Heart right ventricle (tissue), 16 donors: ENCODE results near the gene GABPA. TPM values are rescaled to one million over a fixed set of nuclear protein-coding genes. Genes with fewer than 3 reads are reported as not detected.
"Not testable (repeated sequence)": the region's sequence is repeated elsewhere in the genome, so short reads cannot be mapped to it uniquely, and the experiment has no call there.

Experiments
- ATAC-seq, 8 donors: fragments of 200-7000 bp; cut with Tn5 transposase; one replicate each; pipeline ENCODE4 v1.9.1; 2020; ENCODE audit warnings: mild to moderate bottlenecking in 8 of 8, moderate library complexity in 8 of 8, moderate number of reproducible peaks in 1 of 8
- DNase-seq, 2 donors: peaks; one replicate each; pipeline ENCODE4 v3.0.0-alpha.2; 2020
- H3K27ac ChIP-seq, 10 donors: fragments of 200-600 bp; sonication (generic) in 2 of 10; one replicate each; pipeline versions ENCODE4 v1.5.0 to v1.8.0; 2020 to 2022; ENCODE audit warnings: mild to moderate bottlenecking in 3 of 10
- H3K27me3 ChIP-seq, 7 donors: fragments of 200-600 bp; one replicate each; pipeline ENCODE4 v1.8.0; 2021 to 2022; ENCODE audit warnings: mild to moderate bottlenecking in 2 of 7
- H3K36me3 ChIP-seq, 9 donors: fragments of 200-600 bp; sonication (generic) in 1 of 9; one replicate each; pipeline versions ENCODE4 v1.5.0 to v1.8.0; 2020 to 2022; ENCODE audit warnings: mild to moderate bottlenecking in 2 of 9
- H3K4me1 ChIP-seq, 9 donors: fragments of 200-600 bp; sonication (generic) in 1 of 9; one replicate each; pipeline versions ENCODE4 v1.5.0 to v1.8.0; 2020 to 2022; ENCODE audit warnings: mild to moderate bottlenecking in 4 of 9
- H3K4me3 ChIP-seq, 10 donors: fragments of 200-600 bp; sonication (generic) in 2 of 10; one replicate each; pipeline versions ENCODE4 v1.5.0 to v1.8.0; 2020 to 2022; ENCODE audit warnings: mild to moderate bottlenecking in 7 of 10, moderate library complexity in 2 of 10
- H3K9me3 ChIP-seq, 11 donors: fragments of 200-600 bp in 10 of 11; sonication (generic) in 2 of 11; one replicate each; pipeline versions ENCODE4 v1.5.0 to v1.8.0; 2013 to 2022; ENCODE audit warnings: mild to moderate bottlenecking in 2 of 11, control low read depth in 1 of 11, moderate library complexity in 1 of 11
- CTCF ChIP-seq, 9 donors: fragments of 200-600 bp; sonication (generic) in 2 of 9; IDR thresholded peaks; one replicate each; pipeline versions ENCODE4 v1.5.0 to v1.8.0; 2021 to 2022; ENCODE audit warnings: antibody characterized with exemption in 9 of 9, mild to moderate bottlenecking in 5 of 9, moderate library complexity in 1 of 9
- WGBS, 2 donors: extraction: QIAGEN DNeasy Blood & Tissue Kit; methylation state at CpG; one replicate each; pipeline ENCODE4 v1.1.7; 2013; ENCODE audit warnings: inconsistent platforms in 1 of 2; 5-methylcytosine and 5-hydroxymethylcytosine counted together
- intact Hi-C, 10 donors: fragments of 100-400 bp; cut with DNase I; formaldehyde crosslinking; loops; one replicate each; pipeline versions ENCODE4 v1.11.1 to v1.14.2; 2022
- polyA plus RNA-seq, 2 donors: library from polyadenylated mRNA; stranded (reverse); fragments of 200-250 nt; gene quantifications; one replicate each; pipeline ENCODE4 v1.2.3, GENCODE V29; 2013
- total RNA-seq, 10 donors: library from RNA; stranded (reverse); fragmentation: NEBNext Ultra II Directional in 3 of 10; extraction: Animal tissue kit (Norgen Biotek cat#: 25700) in 3 of 10; gene quantifications; one replicate each; pipeline versions ENCODE4 v1.2.1 to v1.2.4, GENCODE V29; 2021 to 2023
- donor health status: Arrhythmogenic right ventricular cardiomyopathy.
- donor health status: ischemic (EF 13 %, LVEDD 7.1; RV severe dilation, severe dysfunction).
- donor health status: healthy with polysubstance abuse.
- donor health status: DM: no; HTN: yes; CAD: no.
- donor health status: DM: no; HTN: no; CAD: no.
- donor health status: ischemic (EF 25% LVEDD 6.9; RV normal size, moderate dysfunction).
- donor health status: ischemic (EF 25% LVEDD 5.7; RV mildly dilated, moderate dysfunction).
- donor health status: healthy.
- donor health status: DM: yes; HTN: yes; CAD: no.
- donor health status: Ischemic cardiomyopathy.
- donor health status: ischemic (EF 35%, LVEDD 5.7; RV mildly dilated, moderate dysfunction).
- donor health status: nonischemic (EF 11% LVEDD 7.7; RV severe dilation, severe dysfunction).
- donor health status: DM: yes; HTN: yes; CAD: no.
- donor health status: PGD.
- donor health status: ischemic (EF 29% LVEDD 5.4; RV normal size, mild dysfunction).
- donor health status: nonischemic (EF 23%, LVEDD 6.1; RV moderate dilation, normal function).

GABPA gene
- total and polyA plus RNA-seq, 12 donors, result 5.1 to 18.4 (median 14.0) TPM

DNA sequence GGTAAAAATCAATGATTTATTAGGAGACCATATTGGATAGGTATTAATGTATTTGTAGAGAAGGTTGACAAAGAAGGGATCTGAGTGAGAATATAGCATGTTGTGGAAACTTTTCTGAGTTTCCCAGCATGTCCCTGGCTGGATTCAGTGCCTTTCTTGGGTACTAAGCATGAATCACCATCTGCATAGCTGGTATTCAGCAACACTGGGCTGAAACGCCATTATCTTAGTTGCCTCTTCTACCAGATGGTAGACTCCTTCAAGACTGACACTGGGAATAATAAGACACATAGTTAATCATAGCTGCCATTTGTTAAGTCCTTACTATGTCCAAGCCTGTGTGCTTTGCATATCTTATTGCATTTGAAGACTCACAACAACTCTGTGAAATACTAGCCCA is 45.5 kb upstream of the GABPA start:
- H3K27me3 ChIP-seq, result no peaks in the 10 kb centered on the region
- TF ChIP-seq CTCF (IDR thresholded peaks at IDR 0.05), result no peak
- intact Hi-C loops, result loop anchor here in 1 of 10 donors (5.0 kb wide), 1 partner anchor 47 kb away; no protein-coding TSS in a partner anchor
- ATAC-seq (no peak), DNase-seq (no peak)
- H3K9me3 ChIP-seq, result no peaks in the 10 kb centered on the region
- H3K36me3 ChIP-seq, result peaks cover 0 to 63% (median 3%) of the 10 kb centered on the region in 9 donors
- WGBS, 2 donors, result 59 to 66% methylated on average over 1 of the region's 1 CpG
- no peak overlapping the region for H3K4me3 ChIP-seq
- H3K27ac ChIP-seq, result peak overlapping the region in 9 of 10 donors; percentile 2 to 79 (median 53)
- peaks cover 0 to 71% (median 19%) of the 10 kb centered on the region in 9 donors for H3K4me1 ChIP-seq

- peak overlapping the region in 2 of 10 donors; percentile 48 to 52 for H3K27ac ChIP-seq
- no peak for TF ChIP-seq CTCF (IDR thresholded peaks at IDR 0.05)
- peaks cover 0 to 65% (median 3%) of the 10 kb centered on the region in 9 donors for H3K36me3 ChIP-seq
- no peaks in the 10 kb centered on the region for H3K27me3 ChIP-seq
- H3K4me3 ChIP-seq, result no peak overlapping the region
- 52 to 58% methylated on average over 3 of the region's 3 CpGs for WGBS, 2 donors
- DNase-seq (no peak), ATAC-seq (peak in 4 of 8 donors; percentile 44 to 56 (median 52))
- intact Hi-C loops, result no loop called here
- peaks cover 0 to 46% (median 13%) of the 10 kb centered on the region in 9 donors for H3K4me1 ChIP-seq
- H3K9me3 ChIP-seq, result no peaks in the 10 kb centered on the region
Observed at GRCh38 chr21:25691976-25692375, 42.8 kb upstream of the GABPA start.

GRCh38 chr21:25695461-25695860 is 39.3 kb upstream of the GABPA start:
- H3K27ac ChIP-seq, intact Hi-C loops, ATAC-seq, H3K9me3 ChIP-seq, H3K4me3 ChIP-seq, DNase-seq, H3K27me3 ChIP-seq: not testable (repeated sequence)
- Histone ChIP-seq H3K36me3 (peaks cover 0 to 84% (median 4%) of the 10 kb centered on the region in 9 donors), H3K4me1 (peaks cover 0 to 15% (median 0%) of the 10 kb centered on the region in 9 donors)
- 91 to 99% methylated on average over 13 to 36 of the region's 36 CpGs for WGBS, 2 donors

DNA sequence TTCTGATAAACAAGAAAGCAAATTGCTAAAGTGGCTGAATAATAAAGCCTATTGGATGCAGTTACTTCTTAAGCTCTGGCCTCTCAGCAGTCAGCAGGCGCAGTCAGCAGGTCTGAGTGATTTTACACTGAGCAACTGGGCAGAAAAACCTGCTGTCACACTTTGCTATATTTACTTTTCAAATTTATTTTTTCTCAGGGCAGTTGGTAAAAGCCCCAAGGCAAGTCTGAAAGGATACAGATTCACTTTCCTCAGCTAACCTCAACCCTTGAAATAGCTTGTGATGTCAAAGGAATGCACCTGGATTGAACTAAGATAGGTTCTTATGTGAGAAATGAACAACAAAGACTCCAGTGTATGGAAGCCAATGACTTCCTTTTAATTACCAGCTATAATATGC is 34.0 kb upstream of the GABPA start:
- intact Hi-C loops, result no loop called here
- peaks cover 0 to 19% (median 0%) of the 10 kb centered on the region in 9 donors for H3K4me1 ChIP-seq
- TF ChIP-seq CTCF (IDR thresholded peaks at IDR 0.05), result no peak
- peak overlapping the region in 4 of 10 donors; percentile 9 to 67 (median 58) for H3K27ac ChIP-seq
- H3K9me3 ChIP-seq, result no peaks in the 10 kb centered on the region
- DNase-seq (no peak), ATAC-seq (no peak)
- H3K36me3 ChIP-seq, result peaks cover 0 to 87% (median 0%) of the 10 kb centered on the region in 9 donors
- 96 to 100% methylated on average over 1 of the region's 1 CpG for WGBS, 2 donors
- no peak overlapping the region for H3K4me3 ChIP-seq
- H3K27me3 ChIP-seq, result no peaks in the 10 kb centered on the region

DNA sequence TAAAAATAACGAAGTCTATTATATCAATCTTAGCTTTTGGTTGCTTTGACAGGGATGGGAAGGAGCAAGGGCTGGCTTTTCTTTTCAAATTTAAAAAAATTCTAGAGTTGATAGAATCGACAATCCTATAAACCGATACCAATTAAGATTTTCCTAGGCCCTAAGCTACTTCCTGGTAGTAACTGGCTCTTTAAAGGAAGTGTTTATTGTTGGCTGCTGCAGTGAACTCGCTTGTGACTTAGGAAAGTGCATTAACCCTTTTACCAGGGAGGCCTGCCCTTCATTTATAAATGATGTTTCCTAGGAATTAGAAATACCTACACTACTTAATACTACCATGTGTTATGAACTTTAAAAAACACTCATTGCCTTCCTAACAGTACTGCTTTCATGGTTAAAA is 33.2 kb upstream of the GABPA start:
- intact Hi-C loops, result no loop called here
- H3K36me3 ChIP-seq, result peaks cover 0 to 92% (median 4%) of the 10 kb centered on the region in 9 donors

More for the DNA sequence above, 33.2 kb upstream of the GABPA start:
- no peak for TF ChIP-seq CTCF (IDR thresholded peaks at IDR 0.05)
- ATAC-seq, result no peak
- no peak overlapping the region for H3K4me3 ChIP-seq
- peak overlapping the region in 5 of 10 donors; percentile 24 to 67 (median 51) for H3K27ac ChIP-seq
- 49 to 57% methylated on average over 4 of the region's 4 CpGs for WGBS, 2 donors
- H3K4me1 ChIP-seq, result peaks cover 0 to 19% (median 0%) of the 10 kb centered on the region in 9 donors
- H3K9me3 ChIP-seq, result no peaks in the 10 kb centered on the region
- no peaks in the 10 kb centered on the region for H3K27me3 ChIP-seq
- DNase-seq, result no peak
